Fibroblast of mammary gland (primary cell): ENCODE results near the gene RAI1.

Experiments used
- DNase-seq: peaks from one replicate; pipeline ENCODE4 v3.0.0-alpha.2; 2010; ENCODE audit warnings: low read depth
- H3K4me3 ChIP-seq: 2 replicates; pipeline ENCODE4 v1.5.1; 2011; ENCODE audit warnings: low read depth, mild to moderate bottlenecking, low read length, moderate library complexity; ENCODE audit not compliant: control insufficient read depth
- TF ChIP-seq, protein P1 (sequence below): conservative IDR thresholded peaks from 2 replicates; pipeline ENCODE4 v1.5.1; 2011; ENCODE audit warnings: low read depth, low read length, inconsistent platforms; ENCODE audit not compliant: control insufficient read depth, insufficient read depth

The RAI1 gene

DNA sequence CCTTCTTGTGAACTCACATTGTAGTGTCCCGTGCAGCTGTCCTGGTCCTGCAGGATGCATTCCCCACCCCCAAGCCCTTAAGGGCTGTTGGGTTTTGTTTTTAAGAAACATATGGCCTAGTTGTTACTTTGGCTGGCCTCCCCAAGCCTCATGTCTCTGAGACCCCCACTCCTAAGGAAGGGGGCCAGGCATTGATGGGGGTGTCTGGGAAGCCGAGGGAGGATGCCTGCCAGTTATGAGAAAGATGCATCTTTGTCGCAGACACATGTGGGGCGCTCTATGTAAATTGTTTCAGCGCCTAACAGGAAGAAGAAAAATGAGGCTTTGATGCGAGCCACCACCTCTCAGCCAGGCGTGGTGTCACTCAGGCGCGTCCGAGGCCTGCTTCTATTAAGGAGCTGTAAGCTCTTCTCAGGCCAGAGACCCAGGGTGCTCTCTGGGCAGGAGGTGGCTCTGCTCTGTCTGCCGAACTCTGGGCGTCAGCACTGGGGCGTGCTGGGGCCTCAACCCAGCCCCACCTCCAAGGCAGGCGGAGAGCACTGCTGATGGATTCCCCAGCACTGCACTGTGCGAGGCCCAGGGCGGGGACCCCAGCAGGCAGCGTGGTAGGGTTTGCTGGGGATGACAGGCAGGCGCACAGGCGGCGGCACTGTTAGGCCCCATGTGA lies 85.0 kb downstream of the RAI1 start:
- TF ChIP-seq, protein P1, sequence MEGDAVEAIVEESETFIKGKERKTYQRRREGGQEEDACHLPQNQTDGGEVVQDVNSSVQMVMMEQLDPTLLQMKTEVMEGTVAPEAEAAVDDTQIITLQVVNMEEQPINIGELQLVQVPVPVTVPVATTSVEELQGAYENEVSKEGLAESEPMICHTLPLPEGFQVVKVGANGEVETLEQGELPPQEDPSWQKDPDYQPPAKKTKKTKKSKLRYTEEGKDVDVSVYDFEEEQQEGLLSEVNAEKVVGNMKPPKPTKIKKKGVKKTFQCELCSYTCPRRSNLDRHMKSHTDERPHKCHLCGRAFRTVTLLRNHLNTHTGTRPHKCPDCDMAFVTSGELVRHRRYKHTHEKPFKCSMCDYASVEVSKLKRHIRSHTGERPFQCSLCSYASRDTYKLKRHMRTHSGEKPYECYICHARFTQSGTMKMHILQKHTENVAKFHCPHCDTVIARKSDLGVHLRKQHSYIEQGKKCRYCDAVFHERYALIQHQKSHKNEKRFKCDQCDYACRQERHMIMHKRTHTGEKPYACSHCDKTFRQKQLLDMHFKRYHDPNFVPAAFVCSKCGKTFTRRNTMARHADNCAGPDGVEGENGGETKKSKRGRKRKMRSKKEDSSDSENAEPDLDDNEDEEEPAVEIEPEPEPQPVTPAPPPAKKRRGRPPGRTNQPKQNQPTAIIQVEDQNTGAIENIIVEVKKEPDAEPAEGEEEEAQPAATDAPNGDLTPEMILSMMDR = no peak
- DNase-seq = no peak
- no peak overlapping the region for H3K4me3 ChIP-seq

DNA sequence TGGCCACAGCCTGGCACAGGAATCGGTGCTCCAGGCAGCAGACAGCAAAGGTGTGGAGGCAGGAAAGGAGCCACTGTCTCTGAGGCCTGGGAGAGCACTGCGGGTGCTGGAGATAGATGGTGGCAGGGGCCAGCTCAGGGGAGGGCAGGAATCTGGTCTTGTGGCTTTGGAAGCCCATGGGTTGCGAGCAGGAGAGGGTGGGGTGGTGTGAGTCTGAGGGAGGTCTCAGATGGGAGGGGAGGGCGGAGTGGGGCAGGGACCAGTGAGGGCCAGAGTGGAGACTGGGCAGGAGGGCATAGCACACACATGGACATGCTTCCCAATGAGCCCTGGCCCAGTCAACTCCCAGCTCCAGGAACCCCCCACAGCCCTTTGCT lies 85.5 kb downstream of the RAI1 start:
- no peak for DNase-seq
- H3K4me3 ChIP-seq = no peak overlapping the region

DNA sequence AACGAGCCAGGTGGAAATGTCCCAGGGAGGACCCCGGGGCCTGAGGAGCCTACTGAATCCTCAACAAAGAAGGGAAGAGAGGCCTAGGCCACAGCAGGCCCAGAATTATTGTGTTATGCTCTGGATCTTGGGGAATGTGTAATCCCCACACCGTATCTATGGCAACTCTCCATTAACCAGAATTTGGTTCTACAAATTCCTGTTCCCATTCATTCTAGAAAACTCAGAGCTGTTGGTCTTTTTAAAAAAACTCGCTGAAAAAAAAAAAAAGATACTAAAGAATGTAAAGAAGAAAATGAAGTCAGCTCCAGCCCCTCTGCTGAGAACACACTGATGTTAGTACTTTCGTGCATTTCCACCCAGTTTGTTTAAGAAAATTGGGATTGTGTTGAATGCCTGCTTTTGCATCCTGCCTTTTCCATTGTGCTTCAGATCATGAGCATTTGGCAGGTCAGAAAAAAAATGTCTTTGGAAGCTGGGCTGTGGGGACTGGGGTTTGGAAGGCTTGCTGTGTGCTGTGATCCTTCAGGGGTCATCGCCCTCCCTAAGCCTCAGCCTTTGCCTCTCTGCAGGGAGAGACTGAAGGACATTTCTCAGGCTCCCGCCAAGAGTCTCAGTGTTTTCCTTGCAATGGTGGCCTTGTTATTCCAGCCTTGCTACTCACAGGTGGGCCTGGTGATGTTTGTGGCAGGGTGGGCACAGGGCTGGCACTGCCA lies 86.1 kb downstream of the RAI1 start:
- no peak for DNase-seq
- no peak overlapping the region for H3K4me3 ChIP-seq
- TF ChIP-seq, protein P1 = no peak

More for the DNA sequence above, 85.5 kb downstream of the RAI1 start:
- TF ChIP-seq, protein P1 = no peak

DNA sequence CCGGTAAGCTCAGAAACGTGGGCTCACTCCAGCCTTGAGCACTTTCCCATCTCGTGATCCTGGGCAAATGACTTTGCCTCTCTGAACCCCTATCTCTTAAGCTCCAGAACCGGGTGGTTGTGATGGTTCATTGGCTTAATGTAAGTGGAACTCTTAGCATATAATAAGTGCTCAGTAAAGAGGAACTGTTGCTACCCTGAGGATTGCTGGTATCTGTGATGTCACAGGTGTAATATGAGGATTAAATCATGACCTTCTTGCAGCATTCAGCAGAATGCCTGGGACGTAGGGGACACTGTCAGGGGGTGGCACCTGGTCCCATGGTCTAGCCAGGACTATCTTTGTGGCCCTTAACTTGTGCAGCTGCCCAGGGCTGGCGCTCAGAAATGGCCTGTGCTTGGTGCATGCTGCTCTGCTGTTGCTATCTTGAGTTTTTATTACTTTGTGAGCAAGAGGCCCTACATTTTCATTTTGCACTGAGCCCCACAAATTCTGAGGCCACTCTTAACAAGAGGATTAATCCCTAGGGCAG lies 86.7 kb downstream of the RAI1 start:
- TF ChIP-seq, protein P1 = no peak
- no peak overlapping the region for H3K4me3 ChIP-seq
- no peak for DNase-seq

DNA sequence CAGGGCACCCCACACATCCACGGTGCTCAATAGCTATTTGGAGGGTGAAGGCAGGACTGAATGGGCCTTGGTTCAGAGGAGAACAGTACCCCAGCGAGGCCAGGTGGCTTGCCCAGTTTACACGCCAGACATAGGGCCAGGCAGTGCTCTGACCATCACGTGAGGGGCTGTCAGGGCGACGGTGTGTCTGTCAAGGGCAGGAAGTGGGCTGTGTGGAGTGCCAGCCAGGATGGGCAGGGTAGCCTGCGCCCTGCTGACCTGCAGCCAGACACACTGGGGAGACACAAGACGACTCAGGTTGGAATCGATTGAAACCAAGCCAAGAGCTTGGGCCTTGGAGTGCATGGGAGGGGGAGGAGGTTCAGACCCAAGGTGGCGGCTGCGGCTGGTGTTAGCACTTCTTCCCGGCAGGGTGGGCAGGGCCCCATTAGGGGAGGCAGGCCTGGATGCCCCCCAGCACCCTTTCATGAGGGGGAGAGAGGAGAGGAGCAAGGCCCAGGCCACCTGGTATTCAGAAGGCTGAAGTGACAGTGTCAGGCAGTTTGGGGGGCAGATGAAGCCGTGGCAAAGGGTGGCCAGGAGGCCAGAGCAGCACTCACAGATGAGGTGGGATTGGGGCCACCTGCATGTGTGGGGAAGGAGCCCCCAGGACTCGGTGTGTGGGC lies 87.3 kb downstream of the RAI1 start:
- H3K4me3 ChIP-seq = no peak overlapping the region
- TF ChIP-seq, protein P1 = no peak
- no peak for DNase-seq

DNA sequence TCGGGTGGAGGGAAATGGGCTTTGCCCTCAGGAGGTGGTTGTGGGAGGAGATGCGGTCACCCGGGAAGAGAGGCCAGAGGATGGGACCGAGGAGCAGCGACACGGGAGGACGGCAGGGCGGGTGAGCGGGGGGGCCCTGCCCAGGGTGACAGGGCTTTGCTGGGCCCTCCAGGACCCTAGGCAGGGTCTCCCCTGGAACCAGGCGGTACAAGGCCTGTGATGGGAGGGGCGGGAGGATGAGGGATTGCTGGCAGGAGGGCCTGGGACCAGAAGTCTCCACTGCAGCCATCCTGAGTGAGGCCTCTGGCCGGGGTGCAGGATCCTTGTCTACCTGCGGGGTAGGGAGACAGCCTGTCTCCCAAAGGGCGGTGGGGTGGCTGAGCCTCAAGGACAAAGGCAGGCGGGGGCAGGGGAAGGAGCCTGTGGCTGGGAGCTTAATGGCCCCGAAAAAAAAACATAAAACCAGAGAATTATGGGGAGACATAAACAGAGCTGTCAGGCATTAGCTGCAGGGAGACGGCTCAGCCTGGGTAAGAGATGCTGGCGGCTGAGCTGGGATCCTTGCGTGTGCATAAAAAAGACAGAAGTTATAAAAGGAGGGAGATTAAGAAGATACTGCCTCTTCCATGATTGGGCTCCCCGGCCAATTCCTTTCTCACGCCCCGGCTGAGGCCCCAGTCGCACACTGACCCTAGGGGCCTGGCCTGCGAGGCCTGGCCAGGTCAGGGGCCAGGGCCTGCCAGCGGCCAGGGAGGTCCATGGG lies 88.8 kb downstream of the RAI1 start:
- DNase-seq = no peak
- TF ChIP-seq, protein P1 = no peak
- no peak overlapping the region for H3K4me3 ChIP-seq
